GM23248 (cell line): ENCODE results near the gene LEAP2. TPM values are rescaled to one million over a fixed set of nuclear protein-coding genes. Genes with fewer than 3 reads are reported as not detected.

Experiments used
- DNase-seq: peaks from one replicate; pipeline ENCODE4 v3.0.0-alpha.2; 2015
- H2AFZ ChIP-seq: fragments of 200-600 bp; sonication (generic); 2 replicates; pipeline ENCODE4 v1.6.1; 2016; ENCODE audit warnings: antibody characterized with exemption
- H3F3A ChIP-seq: fragments of 200-600 bp; sonication (generic); 2 replicates; pipeline ENCODE4 v1.6.1; 2016; ENCODE audit warnings: mild to moderate bottlenecking, antibody characterized with exemption, mixed run types; ENCODE audit not compliant: insufficient read depth
- H3K27ac ChIP-seq: fragments of 200-600 bp; sonication (generic); 2 replicates; pipeline ENCODE4 v1.5.1; 2016; ENCODE audit warnings: mild to moderate bottlenecking
- H3K27me3 ChIP-seq: fragments of 200-600 bp; sonication (generic); replicated peaks from 2 replicates; pipeline ENCODE4 v1.6.1; 2016; ENCODE audit warnings: mild to moderate bottlenecking; ENCODE audit not compliant: insufficient read depth
- H3K36me3 ChIP-seq: fragments of 200-600 bp; sonication (generic); 2 replicates; pipeline ENCODE4 v1.6.1; 2016; ENCODE audit warnings: low read depth, mild to moderate bottlenecking
- H3K4me1 ChIP-seq: fragments of 200-600 bp; sonication (generic); 2 replicates; pipeline ENCODE4 v1.6.1; 2016; ENCODE audit warnings: mild to moderate bottlenecking; ENCODE audit not compliant: insufficient read depth
- H3K4me2 ChIP-seq: fragments of 200-600 bp; sonication (generic); one replicate; pipeline ENCODE4 v1.6.1; 2016; ENCODE audit warnings: mild to moderate bottlenecking; ENCODE audit not compliant: unreplicated experiment
- H3K4me3 ChIP-seq: fragments of 200-600 bp; sonication (generic); 2 replicates; pipeline ENCODE4 v1.5.1; 2016; ENCODE audit warnings: mild to moderate bottlenecking
- H3K79me2 ChIP-seq: fragments of 200-600 bp; sonication (generic); 2 replicates; pipeline ENCODE4 v1.6.1; 2016; ENCODE audit warnings: mild to moderate bottlenecking; ENCODE audit not compliant: insufficient read depth
- H3K9ac ChIP-seq: fragments of 200-600 bp; sonication (generic); 2 replicates; pipeline ENCODE4 v1.6.1; 2016; ENCODE audit warnings: mild to moderate bottlenecking
- H3K9me2 ChIP-seq: fragments of 200-600 bp; sonication (generic); 2 replicates; pipeline ENCODE4 v1.6.1; 2016; ENCODE audit warnings: mixed run types, mild to moderate bottlenecking, moderate library complexity; ENCODE audit not compliant: insufficient read depth
- H3K9me3 ChIP-seq: fragments of 200-600 bp; sonication (generic); one replicate; pipeline ENCODE4 v1.6.1; 2017; ENCODE audit warnings: low read depth
- H4K20me1 ChIP-seq: fragments of 200-600 bp; sonication (generic); 2 replicates; pipeline ENCODE4 v1.6.0; 2016; ENCODE audit not compliant: insufficient read depth
- EZH2 ChIP-seq: fragments of 200-600 bp; sonication (generic); IDR thresholded peaks from 2 replicates; pipeline ENCODE4 v1.6.1; 2018; ENCODE audit warnings: antibody characterized with exemption, mild to moderate bottlenecking; ENCODE audit not compliant: insufficient read depth, poor library complexity, severe bottlenecking
- EZH2phosphoT487 ChIP-seq: fragments of 200-600 bp; sonication (generic); IDR thresholded peaks from 2 replicates; pipeline ENCODE4 v1.6.1; 2018; ENCODE audit warnings: antibody characterized with exemption, moderate library complexity, mild to moderate bottlenecking, low read depth; ENCODE audit not compliant: insufficient read depth
- WGBS, 2 experiments: methylation state at CpG; one replicate each; pipeline ENCODE4 v1.1.6; 2015 to 2017; ENCODE audit warnings: low lambda C conversion rate in 2 of 2, low coverage in 1 of 2; ENCODE audit errors: missing lambda C conversion rate in 2 of 2; 5-methylcytosine and 5-hydroxymethylcytosine counted together
- in situ Hi-C: fragments of 300-500 bp; cut with MboI; formaldehyde crosslinking; loops from 2 replicates; pipeline ENCODE4 v1.15.0; 2020
- polyA plus RNA-seq: library from polyadenylated mRNA; unstranded; fragments of >200 nt; fragmentation: Nextera tagmentation; extraction: Ambion mirVana; gene quantifications from 2 replicates; pipeline ENCODE4 v1.2.1, GENCODE V29; 2016
- total RNA-seq: library from RNA; depleted of rRNA; stranded (reverse); fragments of >200 nt; shearing (Covaris generic); gene quantifications from 2 replicates; pipeline ENCODE4 v1.2.3, GENCODE V29; 2014

Gene LEAP2
- total and polyA plus RNA-seq, 2 experiments from 2014 or later, result 0.33 TPM; not detected in 1

- Histone ChIP-seq H2AFZ (no peak overlapping the region), H3K9me2 (no peaks in the 10 kb centered on the region), H3K4me2 (no peak overlapping the region), H3K9ac (no peak overlapping the region), H4K20me1 (no peaks in the 10 kb centered on the region), H3K9me3 (no peaks in the 10 kb centered on the region), H3K27me3 (no peaks in the 10 kb centered on the region), H3F3A (peaks cover 73% of the 10 kb centered on the region), H3K27ac (no peak overlapping the region), H3K79me2 (peaks cover 34% of the 10 kb centered on the region), H3K4me1 (peaks cover 17% of the 10 kb centered on the region), H3K36me3 (peaks cover 17% of the 10 kb centered on the region; the same call in 1 of the 2 replicates), H3K4me3 (no peak overlapping the region)
- DNase-seq, result no peak
- TF ChIP-seq EZH2phosphoT487 (no peak), EZH2 (no peak)
- in situ Hi-C loops, result no loop called here
- WGBS, 2 experiments, result 79 to 86% methylated on average over 5 of the region's 5 CpGs
Observed at GRCh38 chr5:132871459-132872284, 1.8 kb upstream of the LEAP2 start.

GRCh38 chr5:132872788-132873118 is 715 bp upstream of the LEAP2 start:
- H3K79me2 ChIP-seq, result peaks cover 34% of the 10 kb centered on the region
- H3K36me3 ChIP-seq, result peaks cover 22% of the 10 kb centered on the region; the same call in 1 of the 2 replicates
- no peak overlapping the region for H3K9ac ChIP-seq
- no peak for TF ChIP-seq EZH2
- TF ChIP-seq EZH2phosphoT487, result no peak
- no peak overlapping the region for H3K4me2 ChIP-seq
- no peaks in the 10 kb centered on the region for H3K9me3 ChIP-seq
- no peaks in the 10 kb centered on the region for H3K27me3 ChIP-seq
- in situ Hi-C loops, result no loop called here
- peak overlapping the region; percentile 25; the same call in 1 of the 2 replicates for H3K27ac ChIP-seq
- no peak overlapping the region for H3K4me3 ChIP-seq
- H3K4me1 ChIP-seq, result peaks cover 19% of the 10 kb centered on the region
- WGBS, 2 experiments, result 95 to 97% methylated on average over 1 of the region's 1 CpG
- no peaks in the 10 kb centered on the region for H4K20me1 ChIP-seq
- DNase-seq, result no peak
- H2AFZ ChIP-seq, result no peak overlapping the region
- peaks cover 76% of the 10 kb centered on the region for H3F3A ChIP-seq
- H3K9me2 ChIP-seq, result no peaks in the 10 kb centered on the region

- peaks cover 76% of the 10 kb centered on the region for H3F3A ChIP-seq
- H3K9ac ChIP-seq, result no peak overlapping the region
- H3K4me3 ChIP-seq, result no peak overlapping the region
- H3K4me1 ChIP-seq, result peaks cover 18% of the 10 kb centered on the region
- H3K9me3 ChIP-seq, result no peaks in the 10 kb centered on the region
- in situ Hi-C loops, result no loop called here
- peaks cover 26% of the 10 kb centered on the region for H3K36me3 ChIP-seq
- no peaks in the 10 kb centered on the region for H3K27me3 ChIP-seq
- WGBS, 2 experiments, result 100% methylated on average over 3 of the region's 3 CpGs
- no peak overlapping the region for H3K4me2 ChIP-seq
- H3K79me2 ChIP-seq, result peaks cover 34% of the 10 kb centered on the region
- H3K27ac ChIP-seq, result no peak overlapping the region
- H4K20me1 ChIP-seq, result no peaks in the 10 kb centered on the region
- H2AFZ ChIP-seq, result no peak overlapping the region
- TF ChIP-seq EZH2phosphoT487 (no peak), EZH2 (no peak)
- no peaks in the 10 kb centered on the region for H3K9me2 ChIP-seq
- DNase-seq, result no peak
Observed at GRCh38 chr5:132873930-132874271, 433 bp downstream of the LEAP2 start.

- peaks cover 51% of the 10 kb centered on the region for H3K79me2 ChIP-seq
- no peaks in the 10 kb centered on the region for H3K9me3 ChIP-seq
- 92 to 97% methylated on average over 1 of the region's 1 CpG for WGBS, 2 experiments
- H3K27me3 ChIP-seq, result no peaks in the 10 kb centered on the region
- TF ChIP-seq EZH2phosphoT487 (no peak), EZH2 (no peak)
- DNase-seq, result peak; percentile 78
- peaks cover 18% of the 10 kb centered on the region for H3K4me1 ChIP-seq
- H3K4me2 ChIP-seq, result no peak overlapping the region
- peak overlapping the region; percentile 46 for H3K27ac ChIP-seq
- peaks cover 49% of the 10 kb centered on the region for H3K36me3 ChIP-seq
- no peak overlapping the region for H3K9ac ChIP-seq
- H3K4me3 ChIP-seq, result no peak overlapping the region
- no peaks in the 10 kb centered on the region for H4K20me1 ChIP-seq
- no peak overlapping the region for H2AFZ ChIP-seq
- peaks cover 72% of the 10 kb centered on the region for H3F3A ChIP-seq
- in situ Hi-C loops, result no loop called here
- no peaks in the 10 kb centered on the region for H3K9me2 ChIP-seq
Observed at GRCh38 chr5:132876020-132876759, 2.7 kb downstream of the LEAP2 start.
